HL-60 (cell line): Measurements from ENCODE around the gene IMMP2L.

Experiments used
- CTCF ChIP-seq: IDR thresholded peaks from one replicate; pipeline ENCODE4 v1.5.1; 2011; ENCODE audit warnings: low read length, control low read depth, inconsistent platforms; ENCODE audit not compliant: insufficient read depth
- GABPA ChIP-seq: IDR thresholded peaks from 2 replicates; pipeline ENCODE4 v1.6.1; 2012; ENCODE audit warnings: low read depth
- POLR2AphosphoS5 ChIP-seq: IDR thresholded peaks from 2 replicates; pipeline ENCODE4 v1.6.1; 2012; ENCODE audit warnings: low read depth
- TF ChIP-seq, protein P1 (sequence below): IDR thresholded peaks from 2 replicates; pipeline ENCODE4 v1.6.1; 2012; ENCODE audit warnings: low read depth; ENCODE audit not compliant: insufficient replicate concordance

DNA sequence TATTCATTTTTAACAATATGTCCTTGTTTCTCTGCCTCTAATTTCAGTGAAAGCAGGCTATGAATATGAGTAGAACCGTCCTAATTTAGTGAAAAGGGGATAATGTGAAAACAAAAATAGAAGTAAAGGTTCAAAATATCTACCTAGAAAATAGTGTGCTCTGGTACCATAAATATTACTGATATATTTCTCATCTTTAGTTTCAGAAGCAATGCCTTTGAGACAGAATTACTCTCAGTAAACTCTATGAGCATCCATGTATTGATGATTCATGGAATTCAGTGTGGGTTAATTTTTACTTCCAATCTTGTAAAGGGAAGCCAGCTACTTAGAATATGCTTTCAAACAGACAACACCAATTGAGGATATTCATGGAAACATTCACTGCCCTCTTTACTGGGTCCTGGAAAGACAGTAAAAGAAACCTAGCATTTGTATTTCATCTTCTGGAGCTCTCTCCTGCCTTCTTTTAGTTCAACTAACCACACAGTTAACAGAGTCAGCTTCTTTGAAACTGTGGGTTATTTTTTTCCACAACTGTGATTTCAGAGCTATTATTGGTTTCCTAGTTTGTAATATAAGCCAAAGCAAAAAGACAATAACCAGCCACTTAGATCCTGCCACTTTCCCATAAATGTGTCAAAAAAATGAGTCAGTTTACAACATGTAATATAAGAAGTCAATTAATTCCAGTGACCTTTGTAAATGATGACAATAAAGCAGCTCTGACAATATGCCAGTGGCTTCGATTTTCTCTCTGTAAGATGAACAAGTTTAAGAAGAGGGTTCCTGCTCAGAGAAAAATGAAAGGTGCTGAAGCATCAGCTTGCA lies 469.7 kb downstream of the IMMP2L start:
- no peak for TF ChIP-seq CTCF
- no peak for TF ChIP-seq POLR2AphosphoS5
- no peak for TF ChIP-seq GABPA
- TF ChIP-seq, protein P1, sequence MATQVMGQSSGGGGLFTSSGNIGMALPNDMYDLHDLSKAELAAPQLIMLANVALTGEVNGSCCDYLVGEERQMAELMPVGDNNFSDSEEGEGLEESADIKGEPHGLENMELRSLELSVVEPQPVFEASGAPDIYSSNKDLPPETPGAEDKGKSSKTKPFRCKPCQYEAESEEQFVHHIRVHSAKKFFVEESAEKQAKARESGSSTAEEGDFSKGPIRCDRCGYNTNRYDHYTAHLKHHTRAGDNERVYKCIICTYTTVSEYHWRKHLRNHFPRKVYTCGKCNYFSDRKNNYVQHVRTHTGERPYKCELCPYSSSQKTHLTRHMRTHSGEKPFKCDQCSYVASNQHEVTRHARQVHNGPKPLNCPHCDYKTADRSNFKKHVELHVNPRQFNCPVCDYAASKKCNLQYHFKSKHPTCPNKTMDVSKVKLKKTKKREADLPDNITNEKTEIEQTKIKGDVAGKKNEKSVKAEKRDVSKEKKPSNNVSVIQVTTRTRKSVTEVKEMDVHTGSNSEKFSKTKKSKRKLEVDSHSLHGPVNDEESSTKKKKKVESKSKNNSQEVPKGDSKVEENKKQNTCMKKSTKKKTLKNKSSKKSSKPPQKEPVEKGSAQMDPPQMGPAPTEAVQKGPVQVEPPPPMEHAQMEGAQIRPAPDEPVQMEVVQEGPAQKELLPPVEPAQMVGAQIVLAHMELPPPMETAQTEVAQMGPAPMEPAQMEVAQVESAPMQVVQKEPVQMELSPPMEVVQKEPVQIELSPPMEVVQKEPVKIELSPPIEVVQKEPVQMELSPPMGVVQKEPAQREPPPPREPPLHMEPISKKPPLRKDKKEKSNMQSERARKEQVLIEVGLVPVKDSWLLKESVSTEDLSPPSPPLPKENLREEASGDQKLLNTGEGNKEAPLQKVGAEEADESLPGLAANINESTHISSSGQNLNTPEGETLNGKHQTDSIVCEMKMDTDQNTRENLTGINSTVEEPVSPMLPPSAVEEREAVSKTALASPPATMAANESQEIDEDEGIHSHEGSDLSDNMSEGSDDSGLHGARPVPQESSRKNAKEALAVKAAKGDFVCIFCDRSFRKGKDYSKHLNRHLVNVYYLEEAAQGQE = no peak
